Neural crest cell (in vitro differentiated cells): Measurements from ENCODE around the gene FOXP4. TPM values are rescaled to one million over a fixed set of nuclear protein-coding genes. Genes with fewer than 3 reads are reported as not detected.

ENCODE experiments used
- DNase-seq: peaks from one replicate; pipeline ENCODE4 v3.0.0; 2021; ENCODE audit warnings: low read depth, mixed read lengths, low spot score
- H3K27ac Mint-ChIP-seq: one replicate; pipeline ENCODE4 v1.8.0; 2021; ENCODE audit warnings: mild to moderate bottlenecking, mixed read lengths; ENCODE audit not compliant: unreplicated experiment
- H3K27me3 Mint-ChIP-seq: 2 replicates; pipeline ENCODE4 v1.8.0; 2021; ENCODE audit warnings: low read depth, mild to moderate bottlenecking, mixed read lengths
- H3K36me3 Mint-ChIP-seq: 2 replicates; pipeline ENCODE4 v1.8.0; 2021; ENCODE audit warnings: low read depth, mild to moderate bottlenecking, mixed read lengths
- H3K4me1 Mint-ChIP-seq: 2 replicates; pipeline ENCODE4 v1.8.0; 2021; ENCODE audit warnings: mixed read lengths
- H3K4me3 Mint-ChIP-seq: one replicate; pipeline ENCODE4 v1.8.0; 2021; ENCODE audit warnings: mild to moderate bottlenecking, mixed read lengths
- H3K9me3 Mint-ChIP-seq: 2 replicates; pipeline ENCODE4 v1.8.0; 2021; ENCODE audit warnings: mixed read lengths
- CTCF ChIP-seq: fragments of 200-600 bp; sonication (generic); conservative IDR thresholded peaks from 2 replicates; pipeline ENCODE4 v1.5.0; 2021; ENCODE audit warnings: antibody characterized with exemption, mild to moderate bottlenecking
- long read RNA-seq: library from polyadenylated mRNA; unstranded; transcript quantifications from one replicate; pipeline ENCODE4 v2.0.0, GENCODE V29; 2020
- total RNA-seq: library from RNA; stranded (reverse); gene quantifications from 2 replicates; pipeline ENCODE4 v1.2.1, GENCODE V29; 2021

FOXP4 gene, protein sequence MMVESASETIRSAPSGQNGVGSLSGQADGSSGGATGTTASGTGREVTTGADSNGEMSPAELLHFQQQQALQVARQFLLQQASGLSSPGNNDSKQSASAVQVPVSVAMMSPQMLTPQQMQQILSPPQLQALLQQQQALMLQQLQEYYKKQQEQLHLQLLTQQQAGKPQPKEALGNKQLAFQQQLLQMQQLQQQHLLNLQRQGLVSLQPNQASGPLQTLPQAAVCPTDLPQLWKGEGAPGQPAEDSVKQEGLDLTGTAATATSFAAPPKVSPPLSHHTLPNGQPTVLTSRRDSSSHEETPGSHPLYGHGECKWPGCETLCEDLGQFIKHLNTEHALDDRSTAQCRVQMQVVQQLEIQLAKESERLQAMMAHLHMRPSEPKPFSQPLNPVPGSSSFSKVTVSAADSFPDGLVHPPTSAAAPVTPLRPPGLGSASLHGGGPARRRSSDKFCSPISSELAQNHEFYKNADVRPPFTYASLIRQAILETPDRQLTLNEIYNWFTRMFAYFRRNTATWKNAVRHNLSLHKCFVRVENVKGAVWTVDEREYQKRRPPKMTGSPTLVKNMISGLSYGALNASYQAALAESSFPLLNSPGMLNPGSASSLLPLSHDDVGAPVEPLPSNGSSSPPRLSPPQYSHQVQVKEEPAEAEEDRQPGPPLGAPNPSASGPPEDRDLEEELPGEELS
- total RNA-seq: 57.9 and 62.4 TPM in 2 replicates
- long read RNA-seq: 0 reads

DNA sequence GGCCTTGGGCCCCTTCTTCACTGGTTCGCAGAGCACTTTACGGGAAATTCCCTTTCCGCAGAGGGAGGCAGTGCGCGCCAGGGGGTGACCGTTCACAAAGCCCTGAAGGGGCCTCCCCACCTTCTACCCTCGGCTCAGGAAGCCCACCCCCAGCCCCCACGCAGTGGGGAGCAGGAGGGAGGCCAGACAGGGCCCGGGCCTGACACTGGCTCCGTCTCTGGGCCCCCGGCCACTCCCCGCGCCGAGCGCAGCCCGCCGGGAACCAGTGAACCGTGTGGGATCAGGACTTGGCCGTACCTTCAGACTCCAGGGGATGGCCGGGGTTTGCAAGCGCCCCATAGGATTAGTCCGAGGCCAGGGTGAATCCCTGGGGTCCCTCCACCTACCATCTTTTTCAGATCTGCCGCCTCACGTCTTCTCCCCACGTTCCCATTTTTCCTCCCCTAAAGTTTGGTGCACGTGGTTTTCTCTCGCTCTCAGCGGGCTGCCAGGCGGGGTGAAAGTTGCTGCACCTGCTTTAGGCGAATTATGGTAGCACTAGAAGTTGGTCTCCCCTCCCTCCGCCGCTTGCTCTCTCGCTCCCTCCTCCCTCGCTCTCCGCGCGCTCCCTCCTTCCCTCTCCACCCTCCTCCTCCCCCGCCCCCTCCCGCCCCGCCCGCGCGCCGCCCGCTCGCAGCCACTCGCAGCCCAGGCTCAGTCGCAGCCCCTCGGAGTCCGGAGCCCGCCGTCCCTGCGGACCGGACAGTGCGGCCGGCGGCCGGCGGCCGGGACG is at the start of gene FOXP4:
Gene FOXP4 (plus strand): TSS at position 679 of the 772 bp plus-strand sequence. CDS start 19,380 bp downstream, outside the sequence.
- no peaks in the 10 kb centered on the region for H3K9me3 Mint-ChIP-seq
- peaks cover 40% of the 10 kb centered on the region for H3K4me1 Mint-ChIP-seq
- peak within 1 kb of the TSS; percentile 86 for H3K27ac Mint-ChIP-seq

GRCh38 chr6:41497573-41497972 is 48.6 kb upstream of the FOXP4 start:
- DNase-seq: no peak
- Mint-ChIP-seq H3K27ac (no peak overlapping the region), H3K4me1 (peaks cover 65% of the 10 kb centered on the region), H3K36me3 (no peaks in the 10 kb centered on the region), H3K4me3 (no peak overlapping the region), H3K27me3 (peaks cover 32% of the 10 kb centered on the region), H3K9me3 (no peaks in the 10 kb centered on the region)
- no peak for TF ChIP-seq CTCF

More for the DNA sequence above, at the start of gene FOXP4:
- Mint-ChIP-seq H3K27me3 (peaks cover 12% of the 10 kb centered on the region), H3K36me3 (no peaks in the 10 kb centered on the region), H3K4me3 (peak within 1 kb of the TSS; percentile 98)
- TF ChIP-seq CTCF: no peak
- DNase-seq: peak; percentile 81

DNA sequence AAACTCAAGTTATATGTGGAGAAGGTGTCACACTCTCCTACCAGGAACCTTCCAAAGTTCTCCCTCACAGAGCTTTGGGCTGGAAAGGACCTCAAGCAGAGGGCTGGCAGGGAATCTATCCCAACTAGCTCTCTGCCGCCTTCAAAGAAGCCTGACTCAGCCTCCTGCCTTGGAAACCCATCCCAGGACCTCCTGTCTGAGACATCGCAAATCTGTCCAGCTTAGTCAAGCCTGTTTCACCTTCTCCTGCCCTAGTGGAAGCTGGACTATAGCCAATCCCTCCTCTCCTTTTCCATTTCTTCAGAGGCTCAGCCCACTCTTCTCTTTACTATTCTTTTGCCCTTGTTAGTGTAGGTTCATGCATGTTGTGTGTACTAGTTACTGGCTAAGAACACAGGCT is 48.2 kb upstream of the FOXP4 start:
- H3K36me3 Mint-ChIP-seq: no peaks in the 10 kb centered on the region
- H3K9me3 Mint-ChIP-seq: no peaks in the 10 kb centered on the region
- H3K4me1 Mint-ChIP-seq: peaks cover 66% of the 10 kb centered on the region
- H3K27ac Mint-ChIP-seq: no peak overlapping the region
- no peak for TF ChIP-seq CTCF
- peaks cover 32% of the 10 kb centered on the region for H3K27me3 Mint-ChIP-seq
- peak overlapping the region; percentile 43 for H3K4me3 Mint-ChIP-seq
- DNase-seq: no peak

GRCh38 chr6:41498968-41499599 is 47.1 kb upstream of the FOXP4 start:
- no peak for DNase-seq
- peak overlapping the region; percentile 65 for H3K27ac Mint-ChIP-seq
- H3K4me3 Mint-ChIP-seq: peak overlapping the region; percentile 66
- peaks cover 38% of the 10 kb centered on the region for H3K27me3 Mint-ChIP-seq
- no peak for TF ChIP-seq CTCF
- H3K4me1 Mint-ChIP-seq: peaks cover 63% of the 10 kb centered on the region
- no peaks in the 10 kb centered on the region for H3K9me3 Mint-ChIP-seq
- H3K36me3 Mint-ChIP-seq: no peaks in the 10 kb centered on the region

DNA sequence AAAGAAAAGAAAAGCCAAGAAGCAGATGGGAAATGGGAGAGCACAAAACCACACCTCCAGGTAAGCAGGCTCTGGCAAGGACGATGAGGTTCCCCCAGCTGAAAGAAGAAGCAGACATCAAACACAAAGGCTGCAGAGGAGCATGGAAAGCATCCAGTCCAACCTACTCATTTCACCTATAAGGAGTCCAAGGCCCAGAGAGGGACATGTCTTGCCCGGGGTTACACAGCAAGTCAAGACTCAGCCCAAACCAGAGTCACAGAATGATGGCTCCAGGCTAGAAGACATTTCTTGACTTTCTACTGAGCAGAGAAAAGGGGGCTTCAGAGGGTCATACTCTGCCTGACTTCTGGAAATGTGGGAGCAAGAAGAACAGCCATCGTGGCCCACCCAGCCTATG is 45.6 kb upstream of the FOXP4 start:
- Mint-ChIP-seq H3K27me3 (peaks cover 51% of the 10 kb centered on the region), H3K4me1 (peaks cover 60% of the 10 kb centered on the region), H3K4me3 (no peak overlapping the region), H3K36me3 (no peaks in the 10 kb centered on the region), H3K9me3 (no peaks in the 10 kb centered on the region), H3K27ac (no peak overlapping the region)
- no peak for TF ChIP-seq CTCF
- no peak for DNase-seq
